DMS53 treated with DMSO at 0.1 percent for 48 hours (cell line): ENCODE results near the gene UNC5B.

Experiments used
- DNase-seq: peaks from one replicate; lab custom pipeline; 2025; ENCODE audit not compliant: unreplicated experiment; lab: John Stamatoyannopoulos, UW

The UNC5B gene

GRCh38 chr10:71237843-71238623 lies 25.7 kb downstream of the UNC5B start:
- no peak for DNase-seq

- no peak for DNase-seq
Measured at GRCh38 chr10:71238626-71239025, 26.3 kb downstream of the UNC5B start.

- no peak for DNase-seq
Measured at GRCh38 chr10:71239131-71239915, 27.0 kb downstream of the UNC5B start.

GRCh38 chr10:71239946-71240795 lies 27.8 kb downstream of the UNC5B start:
- DNase-seq = no peak

- no peak for DNase-seq
Measured at GRCh38 chr10:71241114-71241829, 28.9 kb downstream of the UNC5B start.

GRCh38 chr10:71241830-71242621 lies 29.7 kb downstream of the UNC5B start:
- no peak for DNase-seq

GRCh38 chr10:71242622-71243009 lies 30.2 kb downstream of the UNC5B start:
- DNase-seq = no peak

GRCh38 chr10:71243756-71244395 lies 31.5 kb downstream of the UNC5B start:
- no peak for DNase-seq

GRCh38 chr10:71244431-71245419 lies 32.4 kb downstream of the UNC5B start:
- DNase-seq = no peak

GRCh38 chr10:71245420-71246325 lies 33.3 kb downstream of the UNC5B start:
- DNase-seq = no peak

- DNase-seq = no peak
Measured at GRCh38 chr10:71246591-71247413, 34.4 kb downstream of the UNC5B start.

- no peak for DNase-seq
Measured at GRCh38 chr10:71247414-71247705, 35.0 kb downstream of the UNC5B start.

GRCh38 chr10:71247804-71248203 lies 35.4 kb downstream of the UNC5B start:
- DNase-seq = no peak

- DNase-seq = no peak
Measured at GRCh38 chr10:71248210-71248609, 35.8 kb downstream of the UNC5B start.

- DNase-seq = no peak
Measured at GRCh38 chr10:71249996-71250395, 37.6 kb downstream of the UNC5B start.

GRCh38 chr10:71250405-71250804 lies 38.0 kb downstream of the UNC5B start:
- no peak for DNase-seq

- no peak for DNase-seq
Measured at GRCh38 chr10:71250842-71251241, 38.5 kb downstream of the UNC5B start.
